Measurements from ENCODE around the gene CADM4. TPM values are rescaled to one million over a fixed set of nuclear protein-coding genes. Genes with fewer than 3 reads are reported as not detected.
"Not testable (repeated sequence)": the region's sequence is repeated elsewhere in the genome, so short reads cannot be mapped to it uniquely, and the experiment has no call there.

Gene CADM4
- polyA plus RNA-seq, 1 donor (not counting 4 experiments of a cell fraction or from before 2014, with no cell fraction given), result 4.3 TPM

GRCh38 chr19:43683905-43684304 is 44.3 kb upstream of the CADM4 start:
- DNase-seq (ENCODE audit: low read depth, low spot score) (no peak), FAIRE-seq (no peak)
- Histone ChIP-seq H3K4me1 (ENCODE audit: control insufficient read depth, extremely low read depth, insufficient read depth, low read length) (peaks cover 18% of the 10 kb centered on the region), H3K9ac (ENCODE audit: control insufficient read depth, extremely low read depth, insufficient read depth, low read length) (no peak overlapping the region), H3K36me3 (ENCODE audit: control insufficient read depth in 2 of 2, extremely low read depth in 1 of 2, insufficient read depth in 2 of 2, low read length in 2 of 2) (no peaks in the 10 kb centered on the region), H3K4me2 (ENCODE audit: control insufficient read depth, extremely low read depth, insufficient read depth, low read depth, low read length) (no peak overlapping the region), H3K79me2 (ENCODE audit: control insufficient read depth, insufficient read depth, low read length) (no peaks in the 10 kb centered on the region), H3K9me3 (ENCODE audit: control insufficient read depth, low read depth, low read length) (no peaks in the 10 kb centered on the region), H3K27me3 (ENCODE audit: control insufficient read depth, extremely low read depth, insufficient read depth, low read length) (no peaks in the 10 kb centered on the region), H3K4me3 (ENCODE audit: control insufficient read depth in 2 of 3, extremely low read depth in 1 of 3, insufficient read depth in 2 of 3, low read depth in 1 of 3, low read length in 3 of 3) (no peak overlapping the region), H3K27ac (ENCODE audit: control insufficient read depth, insufficient read depth, low read length) (no peak overlapping the region), H2AFZ (ENCODE audit: control insufficient read depth, low read length) (no peak overlapping the region), H4K20me1 (ENCODE audit: control insufficient read depth, extremely low read depth, insufficient read depth, low read length) (no peaks in the 10 kb centered on the region), H3K9me1 (ENCODE audit: control insufficient read depth, extremely low read depth, insufficient read depth, low read length) (peaks cover 3% of the 10 kb centered on the region)
- dilution Hi-C loops (cut with MboI; ENCODE audit: extremely low pct_ligation_motif_present, low sequenced_read_pairs), result no loop called here
- no peak for TF ChIP-seq EZH2 (IDR thresholded peaks at IDR 0.05; ENCODE audit: low read length)
- TF ChIP-seq, protein P1, sequence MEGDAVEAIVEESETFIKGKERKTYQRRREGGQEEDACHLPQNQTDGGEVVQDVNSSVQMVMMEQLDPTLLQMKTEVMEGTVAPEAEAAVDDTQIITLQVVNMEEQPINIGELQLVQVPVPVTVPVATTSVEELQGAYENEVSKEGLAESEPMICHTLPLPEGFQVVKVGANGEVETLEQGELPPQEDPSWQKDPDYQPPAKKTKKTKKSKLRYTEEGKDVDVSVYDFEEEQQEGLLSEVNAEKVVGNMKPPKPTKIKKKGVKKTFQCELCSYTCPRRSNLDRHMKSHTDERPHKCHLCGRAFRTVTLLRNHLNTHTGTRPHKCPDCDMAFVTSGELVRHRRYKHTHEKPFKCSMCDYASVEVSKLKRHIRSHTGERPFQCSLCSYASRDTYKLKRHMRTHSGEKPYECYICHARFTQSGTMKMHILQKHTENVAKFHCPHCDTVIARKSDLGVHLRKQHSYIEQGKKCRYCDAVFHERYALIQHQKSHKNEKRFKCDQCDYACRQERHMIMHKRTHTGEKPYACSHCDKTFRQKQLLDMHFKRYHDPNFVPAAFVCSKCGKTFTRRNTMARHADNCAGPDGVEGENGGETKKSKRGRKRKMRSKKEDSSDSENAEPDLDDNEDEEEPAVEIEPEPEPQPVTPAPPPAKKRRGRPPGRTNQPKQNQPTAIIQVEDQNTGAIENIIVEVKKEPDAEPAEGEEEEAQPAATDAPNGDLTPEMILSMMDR (optimal IDR thresholded peaks at IDR 0.05 in 1 of 3, IDR thresholded peaks at IDR 0.05 in 1 of 3, conservative IDR thresholded peaks at IDR 0.05 in 1 of 3; ENCODE audit: extremely low read depth in 1 of 3, insufficient read depth in 2 of 3, low read length in 3 of 3), result no peak

DNA sequence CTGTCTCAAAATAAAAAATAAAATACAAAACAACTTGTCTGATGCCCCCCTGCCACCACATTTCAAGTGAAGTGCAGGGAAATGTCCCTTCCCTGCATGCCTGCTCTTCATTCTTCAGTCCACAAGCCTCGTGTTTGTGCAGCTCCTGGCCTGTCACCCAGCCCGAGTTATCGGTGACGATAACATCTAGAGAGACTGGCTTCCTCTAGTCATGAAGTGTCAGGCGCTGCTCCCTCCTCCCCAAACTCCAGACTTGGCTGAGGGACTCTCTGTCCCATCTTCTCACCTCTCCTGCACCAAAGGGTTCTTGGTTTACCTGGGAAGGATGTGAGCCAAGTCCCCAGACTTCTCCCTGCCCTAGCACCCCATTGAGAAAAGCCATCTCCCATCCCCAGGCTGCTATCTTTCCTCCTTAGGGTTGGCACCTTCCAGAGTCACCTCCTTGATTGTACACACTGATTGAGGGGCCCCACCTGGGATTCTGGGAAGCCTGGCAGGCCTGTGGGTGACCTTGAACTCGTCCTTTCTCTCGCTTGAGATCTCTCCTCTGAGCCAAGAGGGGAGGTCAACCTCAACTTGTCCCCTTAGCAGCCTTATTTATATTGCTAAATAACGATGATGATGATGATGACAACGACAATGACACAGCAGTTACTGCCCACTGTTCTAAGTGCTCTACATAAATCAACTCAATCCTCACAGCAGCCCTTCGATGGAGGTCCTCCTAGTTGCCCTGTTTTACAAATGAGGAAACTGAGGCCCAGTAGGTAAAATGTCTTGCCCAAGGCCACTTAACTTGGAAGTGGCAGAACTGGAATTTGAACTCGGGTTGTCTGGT is 43.4 kb upstream of the CADM4 start:
- no peak overlapping the region for H2AFZ ChIP-seq (ENCODE audit: control insufficient read depth, low read length)
- peaks cover 3% of the 10 kb centered on the region for H3K9me1 ChIP-seq (ENCODE audit: control insufficient read depth, extremely low read depth, insufficient read depth, low read length)
- FAIRE-seq (no peak), DNase-seq (ENCODE audit: low read depth, low spot score) (no peak)
- H3K27ac ChIP-seq (ENCODE audit: control insufficient read depth, insufficient read depth, low read length), result no peak overlapping the region
- dilution Hi-C loops (cut with MboI; ENCODE audit: extremely low pct_ligation_motif_present, low sequenced_read_pairs), result no loop called here
- H3K79me2 ChIP-seq (ENCODE audit: control insufficient read depth, insufficient read depth, low read length), result no peaks in the 10 kb centered on the region
- H3K36me3 ChIP-seq (ENCODE audit: control insufficient read depth in 2 of 2, extremely low read depth in 1 of 2, insufficient read depth in 2 of 2, low read length in 2 of 2), result no peaks in the 10 kb centered on the region
- no peaks in the 10 kb centered on the region for H3K9me3 ChIP-seq (ENCODE audit: control insufficient read depth, low read depth, low read length)
- no peak overlapping the region for H3K4me2 ChIP-seq (ENCODE audit: control insufficient read depth, extremely low read depth, insufficient read depth, low read depth, low read length)
- H3K9ac ChIP-seq (ENCODE audit: control insufficient read depth, extremely low read depth, insufficient read depth, low read length), result no peak overlapping the region
- H3K4me1 ChIP-seq (ENCODE audit: control insufficient read depth, extremely low read depth, insufficient read depth, low read length), result peaks cover 18% of the 10 kb centered on the region
- H3K27me3 ChIP-seq (ENCODE audit: control insufficient read depth, extremely low read depth, insufficient read depth, low read length), result no peaks in the 10 kb centered on the region
- no peak overlapping the region for H3K4me3 ChIP-seq (ENCODE audit: control insufficient read depth in 2 of 3, extremely low read depth in 1 of 3, insufficient read depth in 2 of 3, low read depth in 1 of 3, low read length in 3 of 3)
- H4K20me1 ChIP-seq (ENCODE audit: control insufficient read depth, extremely low read depth, insufficient read depth, low read length), result no peaks in the 10 kb centered on the region
- TF ChIP-seq EZH2 (IDR thresholded peaks at IDR 0.05; ENCODE audit: low read length), result no peak
- TF ChIP-seq, protein P1 (optimal IDR thresholded peaks at IDR 0.05 in 1 of 3, IDR thresholded peaks at IDR 0.05 in 1 of 3, conservative IDR thresholded peaks at IDR 0.05 in 1 of 3; ENCODE audit: extremely low read depth in 1 of 3, insufficient read depth in 2 of 3, low read length in 3 of 3), result no peak

GRCh38 chr19:43682269-43682668 is 42.6 kb upstream of the CADM4 start:
- H3K9ac ChIP-seq (ENCODE audit: control insufficient read depth, extremely low read depth, insufficient read depth, low read length); dilution Hi-C loops (cut with MboI; ENCODE audit: extremely low pct_ligation_motif_present, low sequenced_read_pairs); H3K4me2 ChIP-seq (ENCODE audit: control insufficient read depth, extremely low read depth, insufficient read depth, low read depth, low read length); H3K79me2 ChIP-seq (ENCODE audit: control insufficient read depth, insufficient read depth, low read length); H3K36me3 ChIP-seq (ENCODE audit: control insufficient read depth in 2 of 2, extremely low read depth in 1 of 2, insufficient read depth in 2 of 2, low read length in 2 of 2); H2AFZ ChIP-seq (ENCODE audit: control insufficient read depth, low read length); DNase-seq (ENCODE audit: low read depth, low spot score); H3K9me1 ChIP-seq (ENCODE audit: control insufficient read depth, extremely low read depth, insufficient read depth, low read length); H4K20me1 ChIP-seq (ENCODE audit: control insufficient read depth, extremely low read depth, insufficient read depth, low read length); H3K27me3 ChIP-seq (ENCODE audit: control insufficient read depth, extremely low read depth, insufficient read depth, low read length); H3K27ac ChIP-seq (ENCODE audit: control insufficient read depth, insufficient read depth, low read length); H3K4me3 ChIP-seq (ENCODE audit: control insufficient read depth in 2 of 3, extremely low read depth in 1 of 3, insufficient read depth in 2 of 3, low read depth in 1 of 3, low read length in 3 of 3); H3K9me3 ChIP-seq (ENCODE audit: control insufficient read depth, low read depth, low read length); FAIRE-seq: not testable (repeated sequence)
- peaks cover 11% of the 10 kb centered on the region for H3K4me1 ChIP-seq (ENCODE audit: control insufficient read depth, extremely low read depth, insufficient read depth, low read length)

All from keratinocyte (primary cell).